Spleen (tissue), 11 donors: Measurements from ENCODE around the gene FERMT2. TPM values are rescaled to one million over a fixed set of nuclear protein-coding genes. Genes with fewer than 3 reads are reported as not detected.

Experiments used
- DNase-seq: peaks from one replicate; pipeline ENCODE4 v3.0.0-alpha.2; 2020
- H3K27ac ChIP-seq, 8 donors: fragments of 200-600 bp; sonication (generic) in 7 of 8; 1 replicate in 4 of 8; 2 replicates in 4 of 8; pipeline versions ENCODE4 v1.5.0 to v1.8.0; 2016 to 2021; ENCODE audit warnings: inconsistent platforms in 4 of 8, mild to moderate bottlenecking in 4 of 8, moderate library complexity in 1 of 8
- H3K27me3 ChIP-seq, 7 donors: fragments of 200-600 bp; sonication (generic) in 6 of 7; replicated peaks in 1 of 7; 1 replicate in 4 of 7; 2 replicates in 3 of 7; pipeline versions ENCODE4 v1.5.0 to v1.8.0; 2016 to 2021; ENCODE audit warnings: inconsistent platforms in 3 of 7, mild to moderate bottlenecking in 1 of 7
- H3K36me3 ChIP-seq, 6 donors: fragments of 200-600 bp; sonication (generic) in 5 of 6; 1 replicate in 4 of 6; 2 replicates in 2 of 6; pipeline versions ENCODE4 v1.5.0 to v1.8.0; 2016 to 2021; ENCODE audit warnings: inconsistent platforms in 2 of 6
- H3K4me1 ChIP-seq, 6 donors: fragments of 200-600 bp; sonication (generic) in 5 of 6; 1 replicate in 3 of 6; 2 replicates in 3 of 6; pipeline versions ENCODE4 v1.5.0 to v1.8.0; 2016 to 2021; ENCODE audit warnings: inconsistent platforms in 3 of 6
- H3K4me3 ChIP-seq, 8 donors: fragments of 200-600 bp; sonication (generic) in 7 of 8; 1 replicate in 4 of 8; 2 replicates in 4 of 8; pipeline versions ENCODE4 v1.5.0 to v1.8.0; 2016 to 2021; ENCODE audit warnings: inconsistent platforms in 4 of 8, mild to moderate bottlenecking in 4 of 8, moderate library complexity in 2 of 8
- H3K9me3 ChIP-seq, 8 donors: fragments of 200-600 bp; sonication (generic) in 7 of 8; 1 replicate in 4 of 8; 2 replicates in 4 of 8; pipeline versions ENCODE4 v1.5.0 to v1.8.0; 2016 to 2021; ENCODE audit warnings: inconsistent platforms in 4 of 8
- CTCF ChIP-seq, 11 experiments: fragments of 200-600 bp in 7 of 11; fragments of 450-650 bp in 4 of 11; sonication (generic) in 4 of 11; IDR thresholded peaks in 8 of 11; conservative IDR thresholded peaks in 3 of 11; 1 replicate in 7 of 11; 2 replicates in 4 of 11; pipeline versions ENCODE4 v1.4.0 to v1.8.0; 2016 to 2021; ENCODE audit warnings: antibody characterized with exemption in 11 of 11, inconsistent platforms in 4 of 11, mild to moderate bottlenecking in 1 of 11
- POLR2A ChIP-seq, 3 donors: fragments of 450-650 bp; IDR thresholded peaks; one replicate each; pipeline ENCODE4 v1.5.1; 2017; ENCODE audit warnings: antibody characterized with exemption in 3 of 3, mild to moderate bottlenecking in 1 of 3
- POLR2AphosphoS5 ChIP-seq, 3 donors: sonication (generic); formaldehyde crosslinking; IDR thresholded peaks; one replicate each; pipeline ENCODE4 v1.5.1; 2017; ENCODE audit warnings: antibody characterized with exemption in 3 of 3
- whole genome bisulfite sequencing, 5 donors: extraction: QIAGEN DNeasy Blood & Tissue Kit in 3 of 5; methylation state at CpG; one replicate each; pipeline versions ENCODE4 v1.1.5 to v1.1.7; 2013 to 2018; 5-methylcytosine and 5-hydroxymethylcytosine counted together
- intact Hi-C: fragments of 100-400 bp; cut with DNase I; formaldehyde crosslinking; loops from one replicate; pipeline ENCODE4 v1.15.0; 2023; ENCODE audit warnings: low total_unique reads
- polyA plus RNA-seq, 3 donors: library from polyadenylated mRNA; stranded (reverse); fragments of 200-250 nt; gene quantifications; one replicate each; pipeline ENCODE4 v1.2.1, GENCODE V29; 2013
- total RNA-seq, 7 donors: library from RNA; depleted of rRNA in 3 of 7; stranded (reverse); fragments of >200 nt in 3 of 7; fragmentation: NEBNext Ultra II Directional in 4 of 7; extraction: Animal tissue kit (Norgen Biotek cat#: 25700) in 4 of 7; gene quantifications; one replicate each; pipeline versions ENCODE4 v1.1.0 to v1.2.1, GENCODE V29; 2016 to 2021
- donor health status: healthy with polysubstance abuse.
- donor health status: DM: no; HTN: no; CAD: no; lungs with moderate emphysema.
- donor health status: DM: no; HTN: no; CAD: no.
- donor health status: Bipolar disorder and iron deficiency.
- donor health status: healthy.
- donor health status: DM: no; HTN: no; CAD: no.
- donor health status: DM: yes; HTN: yes; CAD: no.

Gene FERMT2
- total and polyA plus RNA-seq, 10 donors = 10.5 to 94.5 (median 52.7) TPM

- Histone ChIP-seq H3K27me3 (no peaks in the 10 kb centered on the region), H3K4me1 (no peaks in the 10 kb centered on the region), H3K36me3 (no peaks in the 10 kb centered on the region), H3K27ac (no peak overlapping the region), H3K9me3 (no peaks in the 10 kb centered on the region), H3K4me3 (no peak overlapping the region)
- intact Hi-C loops = no loop called here
- DNase-seq = no peak
- no peak for TF ChIP-seq CTCF (IDR thresholded peaks at IDR 0.05 in 8 of 11, conservative IDR thresholded peaks at IDR 0.05 in 3 of 11)
- TF ChIP-seq POLR2A (IDR thresholded peaks at IDR 0.05) = no peak
- no peak for TF ChIP-seq POLR2AphosphoS5 (IDR thresholded peaks at IDR 0.05)
- 60 to 77% (median 63%) methylated on average over 2 of the region's 2 CpGs for WGBS, 5 donors
Measured at GRCh38 chr14:52987042-52987441, 36.2 kb upstream of the FERMT2 start.

- WGBS, 5 donors = 65 to 73% (median 72%) methylated on average over 3 of the region's 3 CpGs
- Histone ChIP-seq H3K27ac (no peak overlapping the region), H3K27me3 (peaks cover 0 to 2% (median 0%) of the 10 kb centered on the region in 7 donors), H3K4me3 (no peak overlapping the region), H3K9me3 (peaks cover 0 to 3% (median 0%) of the 10 kb centered on the region in 8 donors), H3K4me1 (no peaks in the 10 kb centered on the region), H3K36me3 (no peaks in the 10 kb centered on the region)
- intact Hi-C loops = no loop called here
- TF ChIP-seq CTCF (IDR thresholded peaks at IDR 0.05 in 8 of 11, conservative IDR thresholded peaks at IDR 0.05 in 3 of 11) (no peak), POLR2A (IDR thresholded peaks at IDR 0.05) (no peak), POLR2AphosphoS5 (IDR thresholded peaks at IDR 0.05) (no peak)
- DNase-seq = no peak
Measured at GRCh38 chr14:52977798-52978197, 26.9 kb upstream of the FERMT2 start.

GRCh38 chr14:52974406-52974805 is 23.6 kb upstream of the FERMT2 start:
- Histone ChIP-seq H3K36me3 (no peaks in the 10 kb centered on the region), H3K9me3 (peaks cover 0 to 11% (median 0%) of the 10 kb centered on the region in 8 donors), H3K4me1 (no peaks in the 10 kb centered on the region), H3K27ac (no peak overlapping the region), H3K27me3 (peaks cover 0 to 3% (median 0%) of the 10 kb centered on the region in 7 donors), H3K4me3 (no peak overlapping the region)
- DNase-seq = no peak
- intact Hi-C loops = no loop called here
- TF ChIP-seq POLR2AphosphoS5 (IDR thresholded peaks at IDR 0.05) (no peak), POLR2A (IDR thresholded peaks at IDR 0.05) (no peak), CTCF (IDR thresholded peaks at IDR 0.05 in 8 of 11, conservative IDR thresholded peaks at IDR 0.05 in 3 of 11) (no peak)

GRCh38 chr14:52961060-52961639 is 10.3 kb upstream of the FERMT2 start:
- H3K36me3 ChIP-seq = no peaks in the 10 kb centered on the region
- H3K27me3 ChIP-seq = no peaks in the 10 kb centered on the region
- DNase-seq = no peak
- intact Hi-C loops = loop anchor here (5.0 kb wide), 1 partner anchor 139 kb away; no protein-coding TSS in a partner anchor
- peak overlapping the region in 6 of 8 donors; percentile 4 to 61 (median 32) for H3K27ac ChIP-seq
- 71 to 90% (median 80%) methylated on average over 4 of the region's 4 CpGs for WGBS, 5 donors
- TF ChIP-seq POLR2AphosphoS5 (IDR thresholded peaks at IDR 0.05) = no peak
- TF ChIP-seq CTCF (IDR thresholded peaks at IDR 0.05 in 8 of 11, conservative IDR thresholded peaks at IDR 0.05 in 3 of 11) = peak; percentile 38 to 71 (median 64)
- H3K4me1 ChIP-seq = peaks cover 0 to 14% (median 7%) of the 10 kb centered on the region in 6 donors
- no peaks in the 10 kb centered on the region for H3K9me3 ChIP-seq
- no peak overlapping the region for H3K4me3 ChIP-seq
